ENCODE data around the gene POMGNT1. TPM values are rescaled to one million over a fixed set of nuclear protein-coding genes. Genes with fewer than 3 reads are reported as not detected.
A peak's percentile ranks its signal among the peaks of the same experiment; 100 is the strongest.

POMGNT1 gene
- total RNA-seq, 4 donors from 2014 or later, result 31.6 to 47.2 (median 36.9) TPM

GRCh38 chr1:46183926-46184557, 14.2 kb downstream of the POMGNT1 start:
- Histone ChIP-seq H3K4me1 (peaks cover 29 to 39% (median 32%) of the 10 kb centered on the region in 4 donors), H3K4me3 (no peak overlapping the region), H3K27me3 (no peaks in the 10 kb centered on the region), H3K27ac (replicated peaks in 1 of 4) (peak overlapping the region; percentile 63 to 74 (median 70)), H3K36me3 (peaks cover 0 to 21% (median 11%) of the 10 kb centered on the region in 4 donors), H3K9me3 (no peaks in the 10 kb centered on the region)
- DNase-seq (ENCODE audit: extremely low spot score), result no peak
- TF ChIP-seq EP300 (IDR thresholded peaks at IDR 0.05) (no peak), POLR2A (IDR thresholded peaks at IDR 0.05; ENCODE audit: low read depth) (no peak), POLR2AphosphoS5 (IDR thresholded peaks at IDR 0.05) (no peak)
- TF ChIP-seq, protein P1, sequence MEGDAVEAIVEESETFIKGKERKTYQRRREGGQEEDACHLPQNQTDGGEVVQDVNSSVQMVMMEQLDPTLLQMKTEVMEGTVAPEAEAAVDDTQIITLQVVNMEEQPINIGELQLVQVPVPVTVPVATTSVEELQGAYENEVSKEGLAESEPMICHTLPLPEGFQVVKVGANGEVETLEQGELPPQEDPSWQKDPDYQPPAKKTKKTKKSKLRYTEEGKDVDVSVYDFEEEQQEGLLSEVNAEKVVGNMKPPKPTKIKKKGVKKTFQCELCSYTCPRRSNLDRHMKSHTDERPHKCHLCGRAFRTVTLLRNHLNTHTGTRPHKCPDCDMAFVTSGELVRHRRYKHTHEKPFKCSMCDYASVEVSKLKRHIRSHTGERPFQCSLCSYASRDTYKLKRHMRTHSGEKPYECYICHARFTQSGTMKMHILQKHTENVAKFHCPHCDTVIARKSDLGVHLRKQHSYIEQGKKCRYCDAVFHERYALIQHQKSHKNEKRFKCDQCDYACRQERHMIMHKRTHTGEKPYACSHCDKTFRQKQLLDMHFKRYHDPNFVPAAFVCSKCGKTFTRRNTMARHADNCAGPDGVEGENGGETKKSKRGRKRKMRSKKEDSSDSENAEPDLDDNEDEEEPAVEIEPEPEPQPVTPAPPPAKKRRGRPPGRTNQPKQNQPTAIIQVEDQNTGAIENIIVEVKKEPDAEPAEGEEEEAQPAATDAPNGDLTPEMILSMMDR (IDR thresholded peaks at IDR 0.05), result no peak
- intact Hi-C loops (cut with DNase I), result loop anchor here (5.0 to 10.0 kb wide), 2 partner anchors 38 to 309 kb away; no protein-coding TSS in a partner anchor
- 88% methylated on average over 12 of the region's 12 CpGs for WGBS

- intact Hi-C loops (cut with DNase I), result loop anchor here (5.0 to 10.0 kb wide), 2 partner anchors 39 to 308 kb away; no protein-coding TSS in a partner anchor
- Histone ChIP-seq H3K27ac (replicated peaks in 1 of 4) (peak overlapping the region; percentile 63 to 74 (median 70)), H3K4me1 (peaks cover 25 to 34% (median 33%) of the 10 kb centered on the region in 4 donors), H3K4me3 (no peak overlapping the region), H3K9me3 (no peaks in the 10 kb centered on the region), H3K27me3 (no peaks in the 10 kb centered on the region), H3K36me3 (peaks cover 0 to 14% (median 7%) of the 10 kb centered on the region in 4 donors)
- DNase-seq (ENCODE audit: extremely low spot score), result no peak
- 73% methylated on average over 5 of the region's 8 CpGs for WGBS
- TF ChIP-seq, protein P1 (IDR thresholded peaks at IDR 0.05), result no peak
- TF ChIP-seq POLR2AphosphoS5 (IDR thresholded peaks at IDR 0.05), result peak; percentile 39 to 51
Measured at GRCh38 chr1:46183079-46183847, 15.0 kb downstream of the POMGNT1 start.

DNA sequence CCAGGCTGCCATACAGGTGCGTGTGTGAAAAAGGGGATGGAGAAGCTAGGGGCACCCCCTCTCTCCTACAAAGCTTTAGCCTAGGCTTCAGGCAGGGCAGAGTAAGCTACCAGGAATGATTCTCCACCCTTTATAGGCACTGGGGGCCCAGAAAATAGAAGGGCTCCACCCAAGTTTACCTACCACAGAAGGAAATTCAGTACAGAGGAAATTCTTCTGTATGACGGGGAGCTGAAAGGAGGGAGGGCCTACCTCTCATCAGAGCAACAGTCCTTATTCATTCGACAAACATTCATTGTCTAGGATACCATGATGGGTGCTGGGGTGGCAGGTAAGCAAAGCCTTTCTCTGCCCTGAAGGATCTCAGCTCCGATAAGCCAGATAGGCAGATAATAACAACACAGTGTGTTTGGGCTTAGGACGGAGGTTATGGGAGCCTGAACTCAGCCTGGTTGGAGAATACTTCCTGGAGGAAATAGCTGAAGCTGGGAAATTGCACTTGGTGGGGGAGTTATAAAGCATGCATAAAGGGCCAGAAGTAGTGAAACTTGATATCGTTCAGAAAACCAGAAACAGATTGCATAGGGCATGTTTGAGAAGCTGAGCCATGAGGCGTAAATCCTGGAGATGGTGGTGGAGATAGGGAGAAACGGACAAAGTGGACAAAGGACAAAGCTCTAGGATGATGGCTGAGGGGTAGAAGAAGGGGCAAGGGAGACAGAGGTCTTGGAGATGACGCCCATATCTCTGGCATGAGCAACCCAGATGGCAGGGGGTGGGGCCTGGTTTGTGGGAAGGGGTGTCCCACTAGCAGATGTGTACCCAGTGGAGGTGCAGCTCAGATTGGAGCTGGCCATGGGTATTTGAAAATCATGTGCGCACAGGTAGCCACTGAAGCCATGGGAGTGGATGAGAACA, 16.6 kb downstream of the POMGNT1 start:
- H3K27me3 ChIP-seq, result no peaks in the 10 kb centered on the region
- 75% methylated on average over 10 of the region's 10 CpGs for WGBS
- DNase-seq (ENCODE audit: extremely low spot score), result no peak
- H3K9me3 ChIP-seq, result no peaks in the 10 kb centered on the region
- intact Hi-C loops (cut with DNase I), result loop anchor here (5.0 to 10.0 kb wide), 2 partner anchors 41 to 307 kb away; no protein-coding TSS in a partner anchor
- peaks cover 21 to 34% (median 33%) of the 10 kb centered on the region in 4 donors for H3K4me1 ChIP-seq
- H3K36me3 ChIP-seq, result no peaks in the 10 kb centered on the region
- H3K27ac ChIP-seq (replicated peaks in 1 of 4), result peak overlapping the region in 1 of 4 donors; percentile 8
- no peak overlapping the region for H3K4me3 ChIP-seq
- TF ChIP-seq, protein P1 (IDR thresholded peaks at IDR 0.05), result no peak
- TF ChIP-seq POLR2AphosphoS5 (IDR thresholded peaks at IDR 0.05), result no peak
- TF ChIP-seq EP300 (IDR thresholded peaks at IDR 0.05), result no peak
- TF ChIP-seq POLR2A (IDR thresholded peaks at IDR 0.05; ENCODE audit: low read depth), result no peak

DNA sequence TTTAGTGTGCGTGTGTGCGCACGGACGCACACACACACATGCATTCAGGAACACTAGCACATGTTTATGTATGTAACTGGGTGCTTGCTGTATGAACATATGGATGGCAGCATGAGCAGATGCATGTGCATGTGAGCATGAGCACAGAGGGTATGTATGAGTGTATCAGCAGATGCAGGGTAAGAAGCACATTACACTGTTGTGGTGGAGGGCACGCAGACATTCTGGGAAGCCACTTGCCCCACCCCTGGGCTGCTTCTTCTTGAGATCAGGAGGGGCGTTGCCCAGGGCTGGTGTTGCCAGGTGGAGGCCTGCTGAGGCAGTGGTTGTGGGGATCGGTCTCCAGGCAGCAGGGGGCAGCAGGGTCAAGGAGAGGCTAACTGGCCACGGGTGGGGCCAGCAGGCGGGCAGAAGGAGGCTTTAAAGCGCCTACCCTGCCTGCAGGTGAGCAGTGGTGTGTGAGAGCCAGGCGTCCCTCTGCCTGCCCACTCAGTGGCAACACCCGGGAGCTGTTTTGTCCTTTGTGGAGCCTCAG, 18.1 kb downstream of the POMGNT1 start:
- 67% methylated on average over 6 of the region's 12 CpGs for WGBS

More for the DNA sequence above, 18.1 kb downstream of the POMGNT1 start:
- H3K4me1 ChIP-seq, result peaks cover 26 to 39% (median 37%) of the 10 kb centered on the region in 4 donors
- no peaks in the 10 kb centered on the region for H3K27me3 ChIP-seq
- no peaks in the 10 kb centered on the region for H3K9me3 ChIP-seq
- no peak for TF ChIP-seq POLR2A (IDR thresholded peaks at IDR 0.05; ENCODE audit: low read depth)
- TF ChIP-seq POLR2AphosphoS5 (IDR thresholded peaks at IDR 0.05), result no peak
- TF ChIP-seq, protein P1 (IDR thresholded peaks at IDR 0.05), result no peak
- TF ChIP-seq EP300 (IDR thresholded peaks at IDR 0.05), result no peak
- H3K27ac ChIP-seq (replicated peaks in 1 of 4), result peak overlapping the region in 1 of 4 donors; percentile 8
- no peaks in the 10 kb centered on the region for H3K36me3 ChIP-seq
- H3K4me3 ChIP-seq, result no peak overlapping the region
- no peak for DNase-seq (ENCODE audit: extremely low spot score)
- intact Hi-C loops (cut with DNase I), result loop anchor here (1.0 to 10.0 kb wide), 3 partner anchors 42 to 305 kb away; no protein-coding TSS in a partner anchor
